Kidney (tissue), 14 donors: ENCODE results near the gene FHIP1A. TPM values are rescaled to one million over a fixed set of nuclear protein-coding genes. Genes with fewer than 3 reads are reported as not detected.
"Not testable (repeated sequence)": the region's sequence is repeated elsewhere in the genome, so short reads cannot be mapped to it uniquely, and the experiment has no call there.

Experiments used
- DNase-seq, 5 donors: peaks; one replicate each; pipeline ENCODE4 v3.0.0-alpha.2; 2013 to 2020
- FAIRE-seq: peaks from 2 replicates; lab custom pipeline; 2012; peaks lifted over from hg19 to GRCh38; lab: Jason Lieb, UNC
- H3K27ac ChIP-seq, 2 donors: one replicate each; pipeline ENCODE4 v1.7.0; 2013; ENCODE audit warnings: low read depth in 2 of 2, low read length in 2 of 2, inconsistent platforms in 1 of 2
- H3K27me3 ChIP-seq: one replicate; pipeline ENCODE4 v1.7.1; 2013; ENCODE audit warnings: low read length, inconsistent platforms; ENCODE audit not compliant: control insufficient read depth, insufficient read depth
- H3K36me3 ChIP-seq, 3 donors: one replicate each; pipeline versions ENCODE4 v1.7.0 to v1.7.1; 2013; ENCODE audit warnings: low read length in 3 of 3, control low read depth in 1 of 3, inconsistent platforms in 1 of 3; ENCODE audit not compliant: insufficient read depth in 3 of 3, control insufficient read depth in 2 of 3
- H3K4me1 ChIP-seq, 3 donors: one replicate each; pipeline versions ENCODE4 v1.7.0 to v1.7.1; 2013; ENCODE audit warnings: low read length in 3 of 3, inconsistent platforms in 1 of 3, low read depth in 1 of 3; ENCODE audit not compliant: control insufficient read depth in 2 of 3, insufficient read depth in 2 of 3
- H3K4me3 ChIP-seq, 3 donors: one replicate each; pipeline versions ENCODE4 v1.7.0 to v1.8.1; 2013; ENCODE audit warnings: low read length in 3 of 3, control low read depth in 1 of 3, inconsistent platforms in 1 of 3
- H3K9ac ChIP-seq, 3 donors: one replicate each; pipeline versions ENCODE4 v1.7.0 to v1.7.1; 2013; ENCODE audit warnings: low read length in 3 of 3, control low read depth in 1 of 3, inconsistent platforms in 1 of 3
- H3K9me3 ChIP-seq, 3 donors: one replicate each; pipeline versions ENCODE4 v1.7.0 to v1.7.1; 2013; ENCODE audit warnings: low read length in 3 of 3, control low read depth in 1 of 3, inconsistent platforms in 1 of 3; ENCODE audit not compliant: control insufficient read depth in 2 of 3, insufficient read depth in 1 of 3
- intact Hi-C: fragments of 100-400 bp; cut with DNase I; formaldehyde crosslinking; loops from one replicate; pipeline ENCODE4 v1.11.1; 2022
- polyA plus RNA-seq: library from polyadenylated mRNA; stranded (reverse); fragments of 350-450 nt; fragmentation: Illumina TruSeq; extraction: RNeasy Lipid Tissue Mini Kit (QIAGEN cat#74804); gene quantifications from one replicate; pipeline ENCODE4 v1.2.3, GENCODE V29; 2014; ENCODE audit warnings: low read depth, low replicate concordance; ENCODE audit not compliant: insufficient read depth
- total RNA-seq: library from RNA; stranded (reverse); fragmentation: NEBNext Ultra II Directional; extraction: Animal tissue kit (Norgen Biotek cat#: 25700); gene quantifications from one replicate; pipeline ENCODE4 v1.2.1, GENCODE V29; 2021
- TF ChIP-seq, protein P1 (sequence below): IDR thresholded peaks from 3 replicates; pipeline ENCODE4 v1.5.1; 2012; ENCODE audit warnings: mild to moderate bottlenecking, moderate library complexity, borderline replicate concordance; ENCODE audit not compliant: insufficient read depth; ENCODE audit errors: extremely low read depth
- donor health status: control.
- donor health status: control.
- donor health status: control.
- donor health status: control.
- donor health status: control.
- donor health status: DM: yes; HTN: yes; CAD: no.
- donor health status: Normal renal cell carcinoma (clear cell type).

Gene FHIP1A
- total and polyA plus RNA-seq, 2 donors from 2014 or later, result 0.80 to 16.5 TPM

DNA sequence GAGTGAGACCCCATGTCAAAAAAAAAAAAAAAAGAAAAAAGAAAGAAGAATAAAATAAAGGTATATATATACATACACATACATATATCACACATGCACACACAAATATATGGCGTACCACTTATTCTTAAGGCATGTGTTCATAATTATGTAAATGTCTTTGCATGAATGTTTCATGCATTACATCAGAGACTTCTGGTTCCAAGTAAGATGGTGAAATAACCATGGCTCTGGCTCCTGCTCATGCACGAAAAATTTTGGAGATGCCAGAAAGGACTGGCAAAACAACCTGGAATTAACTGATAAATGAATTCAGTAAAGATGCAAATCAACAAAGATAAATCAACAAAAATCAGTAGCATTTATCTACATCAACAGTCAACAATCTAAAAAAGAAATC lies 19.7 kb upstream of the FHIP1A start:
- Histone ChIP-seq H3K36me3 (no peaks in the 10 kb centered on the region), H3K4me3 (no peak overlapping the region), H3K27ac (no peak overlapping the region), H3K27me3 (no peaks in the 10 kb centered on the region), H3K9me3 (no peaks in the 10 kb centered on the region), H3K4me1 (no peaks in the 10 kb centered on the region), H3K9ac (no peak overlapping the region)
- no peak for DNase-seq
- FAIRE-seq, result no peak
- intact Hi-C loops, result no loop called here
- TF ChIP-seq, protein P1, sequence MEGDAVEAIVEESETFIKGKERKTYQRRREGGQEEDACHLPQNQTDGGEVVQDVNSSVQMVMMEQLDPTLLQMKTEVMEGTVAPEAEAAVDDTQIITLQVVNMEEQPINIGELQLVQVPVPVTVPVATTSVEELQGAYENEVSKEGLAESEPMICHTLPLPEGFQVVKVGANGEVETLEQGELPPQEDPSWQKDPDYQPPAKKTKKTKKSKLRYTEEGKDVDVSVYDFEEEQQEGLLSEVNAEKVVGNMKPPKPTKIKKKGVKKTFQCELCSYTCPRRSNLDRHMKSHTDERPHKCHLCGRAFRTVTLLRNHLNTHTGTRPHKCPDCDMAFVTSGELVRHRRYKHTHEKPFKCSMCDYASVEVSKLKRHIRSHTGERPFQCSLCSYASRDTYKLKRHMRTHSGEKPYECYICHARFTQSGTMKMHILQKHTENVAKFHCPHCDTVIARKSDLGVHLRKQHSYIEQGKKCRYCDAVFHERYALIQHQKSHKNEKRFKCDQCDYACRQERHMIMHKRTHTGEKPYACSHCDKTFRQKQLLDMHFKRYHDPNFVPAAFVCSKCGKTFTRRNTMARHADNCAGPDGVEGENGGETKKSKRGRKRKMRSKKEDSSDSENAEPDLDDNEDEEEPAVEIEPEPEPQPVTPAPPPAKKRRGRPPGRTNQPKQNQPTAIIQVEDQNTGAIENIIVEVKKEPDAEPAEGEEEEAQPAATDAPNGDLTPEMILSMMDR, result no peak

DNA sequence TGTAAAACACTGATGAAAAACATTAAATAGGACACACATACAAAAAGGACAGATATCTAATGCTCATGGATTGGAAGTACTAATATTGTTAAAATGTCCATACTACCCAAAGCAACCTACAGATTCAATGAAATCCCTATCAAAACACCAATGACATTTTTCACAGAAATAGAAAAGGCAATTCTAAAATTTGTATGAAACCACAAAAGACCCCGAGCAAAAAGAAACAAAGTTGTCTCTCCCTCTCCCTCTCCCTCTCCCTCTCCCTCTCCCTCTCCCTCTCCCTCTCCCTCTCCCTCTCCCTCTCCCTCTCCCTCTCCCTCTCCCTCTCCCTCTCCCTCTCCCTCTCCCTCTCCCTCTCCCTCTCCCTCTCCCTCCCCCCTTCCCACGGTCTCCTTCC lies 19.2 kb upstream of the FHIP1A start:
- H3K27me3 ChIP-seq, H3K4me3 ChIP-seq, FAIRE-seq, H3K36me3 ChIP-seq, DNase-seq, intact Hi-C loops, H3K9me3 ChIP-seq, H3K27ac ChIP-seq, H3K9ac ChIP-seq, H3K4me1 ChIP-seq: not testable (repeated sequence)

DNA sequence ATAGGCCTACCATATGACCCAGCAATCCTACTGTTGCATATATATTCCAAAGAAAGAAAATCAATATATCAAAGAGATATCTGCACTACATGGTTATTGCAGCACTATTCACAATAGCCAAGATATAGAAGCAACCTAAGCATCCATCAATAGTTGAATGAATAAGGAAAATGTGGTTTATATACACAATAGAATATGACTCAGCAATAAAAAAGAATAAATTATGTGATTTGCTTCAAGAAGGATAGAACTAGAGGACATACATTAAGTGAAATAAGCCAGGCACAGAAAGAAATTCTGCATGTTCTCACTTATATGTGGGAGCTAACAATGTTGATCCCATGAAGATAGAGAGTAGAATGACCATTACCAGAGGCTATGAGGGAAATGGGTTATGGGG lies 13.1 kb upstream of the FHIP1A start:
- no peaks in the 10 kb centered on the region for H3K27me3 ChIP-seq
- no peaks in the 10 kb centered on the region for H3K4me1 ChIP-seq
- intact Hi-C loops, result no loop called here
- no peak for FAIRE-seq
- TF ChIP-seq, protein P1, result no peak
- no peak overlapping the region for H3K9ac ChIP-seq
- H3K36me3 ChIP-seq, result no peaks in the 10 kb centered on the region
- H3K4me3 ChIP-seq, result no peak overlapping the region
- H3K27ac ChIP-seq, result no peak overlapping the region
- no peaks in the 10 kb centered on the region for H3K9me3 ChIP-seq
- DNase-seq, result no peak

DNA sequence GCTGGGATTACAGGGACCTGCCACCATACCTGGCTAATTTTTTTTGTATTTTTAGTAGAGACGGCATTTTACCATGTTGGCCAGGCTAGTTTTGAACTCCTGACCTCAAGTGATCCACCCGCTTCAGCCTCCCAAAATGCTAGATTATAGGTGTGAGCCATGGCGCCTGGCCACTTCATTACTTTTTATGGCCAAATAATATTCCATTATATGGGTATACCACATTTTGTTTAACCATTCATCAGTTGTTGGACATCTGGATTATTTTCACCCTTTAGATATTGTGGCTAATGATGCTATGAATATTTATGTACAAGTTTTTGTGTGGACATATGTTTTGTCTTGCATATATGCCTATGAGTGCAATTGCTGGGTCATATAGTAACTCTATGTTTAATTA lies 8.6 kb upstream of the FHIP1A start:
- no peak overlapping the region for H3K27ac ChIP-seq
- H3K36me3 ChIP-seq, result no peaks in the 10 kb centered on the region
- TF ChIP-seq, protein P1, result no peak
- no peaks in the 10 kb centered on the region for H3K4me1 ChIP-seq
- H3K9me3 ChIP-seq, result no peaks in the 10 kb centered on the region
- DNase-seq, result no peak
- no peak overlapping the region for H3K9ac ChIP-seq
- H3K4me3 ChIP-seq, result no peak overlapping the region
- H3K27me3 ChIP-seq, result no peaks in the 10 kb centered on the region
- FAIRE-seq, result no peak
- intact Hi-C loops, result no loop called here
